B cell (primary cell): Measurements from ENCODE around the gene UBE2J1.

Experiments
- EZH2 ChIP-seq: IDR thresholded peaks from 2 replicates; pipeline ENCODE4 v1.6.1; 2012; ENCODE audit warnings: borderline replicate concordance, low read depth, mild to moderate bottlenecking, moderate library complexity, low read length; ENCODE audit not compliant: insufficient read depth, poor library complexity, severe bottlenecking
- TF ChIP-seq, protein P1 (sequence below): fragments of 200-600 bp; IDR thresholded peaks from one replicate; pipeline ENCODE4 v1.8.0; 2022; ENCODE audit warnings: antibody characterized with exemption, mild to moderate bottlenecking

DNA sequence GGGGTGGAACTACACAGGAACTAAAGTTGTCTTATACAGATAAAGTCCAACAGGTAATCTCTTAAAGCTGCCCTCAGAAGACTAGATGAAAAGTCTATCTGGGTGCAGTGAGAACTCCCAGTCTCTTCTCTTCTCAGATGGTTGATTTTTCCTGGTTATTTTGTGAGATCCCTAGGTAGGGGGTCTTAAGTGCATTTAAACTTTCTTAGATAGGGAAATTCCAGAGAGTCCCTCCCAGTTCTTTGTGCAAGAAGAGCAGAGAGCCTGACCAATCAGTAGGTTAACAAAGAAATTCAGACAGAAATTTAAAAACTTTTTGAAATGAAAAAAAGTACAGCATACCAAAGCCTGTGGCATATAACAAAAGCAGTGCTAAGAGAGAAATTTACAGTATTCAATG is 35.5 kb downstream of the UBE2J1 start:
- no peak for TF ChIP-seq EZH2
- TF ChIP-seq, protein P1, sequence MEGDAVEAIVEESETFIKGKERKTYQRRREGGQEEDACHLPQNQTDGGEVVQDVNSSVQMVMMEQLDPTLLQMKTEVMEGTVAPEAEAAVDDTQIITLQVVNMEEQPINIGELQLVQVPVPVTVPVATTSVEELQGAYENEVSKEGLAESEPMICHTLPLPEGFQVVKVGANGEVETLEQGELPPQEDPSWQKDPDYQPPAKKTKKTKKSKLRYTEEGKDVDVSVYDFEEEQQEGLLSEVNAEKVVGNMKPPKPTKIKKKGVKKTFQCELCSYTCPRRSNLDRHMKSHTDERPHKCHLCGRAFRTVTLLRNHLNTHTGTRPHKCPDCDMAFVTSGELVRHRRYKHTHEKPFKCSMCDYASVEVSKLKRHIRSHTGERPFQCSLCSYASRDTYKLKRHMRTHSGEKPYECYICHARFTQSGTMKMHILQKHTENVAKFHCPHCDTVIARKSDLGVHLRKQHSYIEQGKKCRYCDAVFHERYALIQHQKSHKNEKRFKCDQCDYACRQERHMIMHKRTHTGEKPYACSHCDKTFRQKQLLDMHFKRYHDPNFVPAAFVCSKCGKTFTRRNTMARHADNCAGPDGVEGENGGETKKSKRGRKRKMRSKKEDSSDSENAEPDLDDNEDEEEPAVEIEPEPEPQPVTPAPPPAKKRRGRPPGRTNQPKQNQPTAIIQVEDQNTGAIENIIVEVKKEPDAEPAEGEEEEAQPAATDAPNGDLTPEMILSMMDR = no peak
